T-cell (primary cell): ENCODE data around the gene RUNX1. TPM values are rescaled to one million over a fixed set of nuclear protein-coding genes. Genes with fewer than 3 reads are reported as not detected.

Experiments
- ATAC-seq, 4 experiments: fragments of 200-7000 bp in 3 of 4; fragments of 150-1000 bp in 1 of 4; cut with Tn5 transposase; replicated peaks in 1 of 4; 1 replicate in 3 of 4; 2 replicates in 1 of 4; pipeline ENCODE4 v1.10.0; 2021; ENCODE audit warnings: moderate library complexity in 3 of 4, mild to moderate bottlenecking in 2 of 4, moderate number of reproducible peaks in 1 of 4
- CTCF ChIA-PET, 2 donors: fragments of 300-600 bp; sonication (Branson Sonifier 250); formaldehyde crosslinking; loops; one replicate each; lab custom pipeline; 2022; ENCODE audit warnings: antibody characterized with exemption in 2 of 2; lab: Charles Lee
- POLR2A ChIA-PET, 2 donors: fragments of 300-600 bp; sonication (Branson Sonifier 250); formaldehyde crosslinking; loops; one replicate each; lab custom pipeline; 2022; ENCODE audit warnings: antibody characterized with exemption in 2 of 2; lab: Charles Lee
- DNase-seq, 35 experiments: peaks; one replicate each; pipeline versions ENCODE4 v3.0.0 to v3.0.0-alpha.2; 2013 to 2023
- H3K27ac ChIP-seq: one replicate; pipeline ENCODE4 v1.5.1; 2013; ENCODE audit warnings: low read length
- H3K27me3 ChIP-seq, 2 experiments: replicated peaks in 1 of 2; 1 replicate in 1 of 2; 2 replicates in 1 of 2; pipeline versions ENCODE4 v1.6.1 to v1.7.0; 2013; ENCODE audit warnings: low read length in 1 of 2, mixed read lengths in 1 of 2; ENCODE audit not compliant: control insufficient read depth in 2 of 2, insufficient read depth in 2 of 2; ENCODE audit errors: extremely low read depth in 1 of 2
- H3K36me3 ChIP-seq, 2 donors: 1 replicate in 1 of 2; 2 replicates in 1 of 2; pipeline versions ENCODE4 v1.6.1 to v1.7.0; 2013; ENCODE audit warnings: low read length in 1 of 2; ENCODE audit not compliant: control insufficient read depth in 2 of 2, insufficient read depth in 1 of 2; ENCODE audit errors: extremely low read depth in 1 of 2
- H3K4me1 ChIP-seq, 2 experiments: 1 replicate in 1 of 2; 2 replicates in 1 of 2; pipeline versions ENCODE4 v1.6.1 to v1.7.0; 2013; ENCODE audit warnings: low read length in 2 of 2, mixed read lengths in 1 of 2; ENCODE audit not compliant: insufficient read depth in 2 of 2, control insufficient read depth in 1 of 2; ENCODE audit errors: extremely low read depth in 1 of 2
- H3K4me3 ChIP-seq, 2 donors: 1 replicate in 1 of 2; 2 replicates in 1 of 2; pipeline versions ENCODE4 v1.5.1 to v1.7.0; 2013; ENCODE audit warnings: mild to moderate bottlenecking in 2 of 2, low read length in 1 of 2, moderate library complexity in 1 of 2; ENCODE audit not compliant: control insufficient read depth in 1 of 2; ENCODE audit errors: extremely low read depth in 1 of 2
- H3K9me3 ChIP-seq: 2 replicates; pipeline ENCODE4 v1.7.0; 2013
- H3K27ac Mint-ChIP-seq, 2 donors: one replicate each; pipeline ENCODE4 v1.8.0; 2020 to 2021; ENCODE audit warnings: mild to moderate bottlenecking in 2 of 2, mixed read lengths in 2 of 2
- H3K27me3 Mint-ChIP-seq, 2 donors: one replicate each; pipeline ENCODE4 v1.8.0; 2021 to 2022; ENCODE audit warnings: mixed read lengths in 2 of 2
- H3K36me3 Mint-ChIP-seq: one replicate; pipeline ENCODE4 v1.8.0; 2021; ENCODE audit warnings: mixed read lengths
- H3K4me1 Mint-ChIP-seq, 3 donors: one replicate each; pipeline ENCODE4 v1.8.0; 2020 to 2022; ENCODE audit warnings: mixed read lengths in 3 of 3, mild to moderate bottlenecking in 1 of 3
- H3K4me3 Mint-ChIP-seq, 3 donors: one replicate each; pipeline ENCODE4 v1.8.0; 2020 to 2022; ENCODE audit warnings: mild to moderate bottlenecking in 3 of 3, mixed read lengths in 3 of 3, moderate library complexity in 3 of 3
- H3K9me3 Mint-ChIP-seq, 3 donors: one replicate each; pipeline ENCODE4 v1.8.0; 2020 to 2022; ENCODE audit warnings: mixed read lengths in 3 of 3
- WGBS: methylation state at CpG from one replicate; pipeline ENCODE4 v1.1.5; 2013; ENCODE audit warnings: missing lambda C conversion rate; ENCODE audit not compliant: insufficient coverage; 5-methylcytosine and 5-hydroxymethylcytosine counted together
- total RNA-seq, 35 experiments: library from RNA in 6 of 35; stranded (reverse) in 6 of 35; fragments of 120-200 nt in 1 of 35; gene quantifications; one replicate each; pipeline versions ENCODE4 v1.2.1 to v1.2.4 and lab custom pipeline; 2013 to 2026

RUNX1 gene
- total RNA-seq, 5 donors from 2014 or later (not counting 1 experiment from before 2014, with no cell fraction given), result 87.0 to 117 (median 104) TPM

DNA sequence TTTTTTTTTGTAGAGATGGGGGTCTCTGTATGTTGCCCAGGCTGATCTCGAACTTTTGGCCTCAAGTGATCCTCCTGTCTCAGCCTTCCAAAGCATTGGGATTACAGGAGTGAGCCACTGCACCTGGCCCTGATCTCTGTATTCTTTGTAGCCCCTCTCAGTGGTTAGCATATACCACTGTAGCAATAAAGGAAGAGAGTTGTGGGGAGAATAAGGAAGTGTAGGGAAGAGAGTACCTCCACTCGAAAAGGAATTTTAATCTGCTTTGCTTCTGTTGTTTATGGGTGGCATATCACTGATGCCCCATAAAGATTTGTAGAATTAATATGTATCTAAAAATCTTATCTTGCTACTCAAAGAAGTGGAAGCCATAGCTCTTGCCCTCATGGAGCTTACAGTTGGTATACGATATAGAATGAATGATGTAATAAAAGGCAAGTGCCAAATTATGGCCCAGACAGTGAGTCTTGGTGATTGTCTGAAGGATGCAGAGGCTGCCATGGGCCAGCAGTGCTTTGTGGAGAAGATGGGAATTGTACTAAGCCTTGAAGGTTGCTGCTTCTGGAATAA, 284.3 kb downstream of the RUNX1 start:
- CTCF ChIA-PET, result no interaction called here
- no peak overlapping the region for H3K27ac Mint-ChIP-seq

DNA sequence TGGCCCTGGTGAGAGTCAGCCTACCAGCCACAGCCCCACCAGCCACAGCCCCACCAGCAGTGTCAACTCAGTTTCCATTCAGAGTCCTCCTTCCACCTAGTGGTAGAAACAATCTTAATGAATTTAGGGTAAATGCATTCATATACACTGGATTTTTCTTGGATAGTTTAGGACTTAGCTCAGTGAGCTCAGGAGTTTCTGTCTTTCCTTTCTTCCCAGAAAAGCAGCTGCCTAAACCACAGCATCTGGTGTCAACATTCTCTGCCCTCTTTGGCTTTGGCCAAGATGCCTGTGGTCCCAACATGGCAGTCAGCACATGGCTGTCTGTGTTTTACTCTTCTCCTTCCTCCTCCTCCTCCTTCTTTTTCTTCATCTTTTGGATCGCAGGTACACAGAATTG, 286.3 kb downstream of the RUNX1 start:
- Histone ChIP-seq H3K27me3 (no peaks in the 10 kb centered on the region), H3K4me3 (no peak overlapping the region), H3K36me3 (no peaks in the 10 kb centered on the region), H3K9me3 (no peaks in the 10 kb centered on the region), H3K4me1 (no peaks in the 10 kb centered on the region), H3K27ac (no peak overlapping the region)
- H3K9me3 Mint-ChIP-seq, result peaks cover 0 to 9% (median 0%) of the 10 kb centered on the region in 3 donors
- peaks cover 0 to 2% of the 10 kb centered on the region in 2 donors for H3K27me3 Mint-ChIP-seq
- WGBS, result no CpG with 5 or more reads among the region's 1 CpG
- no peaks in the 10 kb centered on the region for H3K4me1 Mint-ChIP-seq
- DNase-seq, result no peak
- H3K36me3 Mint-ChIP-seq, result no peaks in the 10 kb centered on the region
- H3K27ac Mint-ChIP-seq, result no peak overlapping the region
- ATAC-seq, result no peak
- POLR2A ChIA-PET, result interaction anchor here in 1 of 2 donors (0.7 kb wide), 1 partner anchor 976 kb away, joined by 3 read pairs; no protein-coding TSS in a partner anchor
- CTCF ChIA-PET, result no interaction called here
- no peak overlapping the region for H3K4me3 Mint-ChIP-seq

More for the DNA sequence above, 284.3 kb downstream of the RUNX1 start:
- peaks cover 0 to 7% of the 10 kb centered on the region in 2 donors for H3K27me3 Mint-ChIP-seq
- WGBS, result 100% methylated on average over 1 of the region's 3 CpGs
- H3K4me1 Mint-ChIP-seq, result no peaks in the 10 kb centered on the region
- no peaks in the 10 kb centered on the region for H3K27me3 ChIP-seq
- H3K36me3 Mint-ChIP-seq, result no peaks in the 10 kb centered on the region
- H3K4me3 Mint-ChIP-seq, result no peak overlapping the region
- DNase-seq (no peak), ATAC-seq (no peak)
- H3K27ac ChIP-seq, result no peak overlapping the region
- no peaks in the 10 kb centered on the region for H3K9me3 ChIP-seq
- H3K4me1 ChIP-seq, result no peaks in the 10 kb centered on the region
- H3K4me3 ChIP-seq, result no peak overlapping the region
- no peaks in the 10 kb centered on the region for H3K36me3 ChIP-seq
- POLR2A ChIA-PET, result no interaction called here
- peaks cover 0 to 9% (median 0%) of the 10 kb centered on the region in 3 donors for H3K9me3 Mint-ChIP-seq

DNA sequence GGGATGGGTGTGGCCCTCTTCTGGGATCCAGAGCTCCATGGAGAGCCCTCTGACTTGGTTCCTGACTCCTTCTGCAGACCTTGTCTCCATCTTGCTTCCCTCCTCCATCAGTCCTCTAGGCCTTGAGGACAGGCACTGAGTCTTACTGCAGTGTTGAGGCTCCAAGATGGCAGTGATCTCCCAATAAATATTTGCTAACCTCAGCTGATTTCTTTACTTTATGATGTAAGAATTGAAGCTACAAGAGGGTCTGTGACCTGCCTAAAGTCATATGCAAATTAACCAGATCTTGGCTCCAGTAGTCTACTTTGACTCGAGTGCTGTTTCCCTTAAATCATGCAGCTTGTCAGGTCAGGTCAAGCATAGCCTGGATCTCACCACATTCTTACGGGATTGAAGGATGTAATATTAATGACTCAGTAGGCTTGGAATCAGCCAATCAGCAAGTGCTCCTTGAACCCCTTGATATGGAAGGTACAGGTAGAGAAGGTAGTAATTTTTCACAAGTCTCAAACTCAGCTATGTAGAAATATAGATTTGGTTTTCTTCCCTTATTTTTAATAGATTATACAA, 287.3 kb downstream of the RUNX1 start:
- Histone ChIP-seq H3K9me3 (no peaks in the 10 kb centered on the region), H3K27me3 (no peaks in the 10 kb centered on the region), H3K4me3 (no peak overlapping the region), H3K27ac (no peak overlapping the region), H3K4me1 (no peaks in the 10 kb centered on the region), H3K36me3 (no peaks in the 10 kb centered on the region)
- no peaks in the 10 kb centered on the region for H3K36me3 Mint-ChIP-seq
- WGBS, result no CpG with 5 or more reads among the region's 2 CpGs
- H3K9me3 Mint-ChIP-seq, result peaks cover 0 to 9% (median 0%) of the 10 kb centered on the region in 3 donors
- peaks cover 0 to 2% of the 10 kb centered on the region in 2 donors for H3K27me3 Mint-ChIP-seq
- ATAC-seq (no peak), DNase-seq (no peak)
- no peak overlapping the region for H3K4me3 Mint-ChIP-seq
- POLR2A ChIA-PET, result interaction anchor here in 1 of 2 donors (0.7 kb wide), 1 partner anchor 977 kb away, joined by 3 read pairs; no protein-coding TSS in a partner anchor
- no peak overlapping the region for H3K27ac Mint-ChIP-seq
- CTCF ChIA-PET, result interaction anchor here in 1 of 2 donors (0.6 kb wide), 1 partner anchor 71 kb away, joined by 5 read pairs; no protein-coding TSS in a partner anchor
- H3K4me1 Mint-ChIP-seq, result no peaks in the 10 kb centered on the region

DNA sequence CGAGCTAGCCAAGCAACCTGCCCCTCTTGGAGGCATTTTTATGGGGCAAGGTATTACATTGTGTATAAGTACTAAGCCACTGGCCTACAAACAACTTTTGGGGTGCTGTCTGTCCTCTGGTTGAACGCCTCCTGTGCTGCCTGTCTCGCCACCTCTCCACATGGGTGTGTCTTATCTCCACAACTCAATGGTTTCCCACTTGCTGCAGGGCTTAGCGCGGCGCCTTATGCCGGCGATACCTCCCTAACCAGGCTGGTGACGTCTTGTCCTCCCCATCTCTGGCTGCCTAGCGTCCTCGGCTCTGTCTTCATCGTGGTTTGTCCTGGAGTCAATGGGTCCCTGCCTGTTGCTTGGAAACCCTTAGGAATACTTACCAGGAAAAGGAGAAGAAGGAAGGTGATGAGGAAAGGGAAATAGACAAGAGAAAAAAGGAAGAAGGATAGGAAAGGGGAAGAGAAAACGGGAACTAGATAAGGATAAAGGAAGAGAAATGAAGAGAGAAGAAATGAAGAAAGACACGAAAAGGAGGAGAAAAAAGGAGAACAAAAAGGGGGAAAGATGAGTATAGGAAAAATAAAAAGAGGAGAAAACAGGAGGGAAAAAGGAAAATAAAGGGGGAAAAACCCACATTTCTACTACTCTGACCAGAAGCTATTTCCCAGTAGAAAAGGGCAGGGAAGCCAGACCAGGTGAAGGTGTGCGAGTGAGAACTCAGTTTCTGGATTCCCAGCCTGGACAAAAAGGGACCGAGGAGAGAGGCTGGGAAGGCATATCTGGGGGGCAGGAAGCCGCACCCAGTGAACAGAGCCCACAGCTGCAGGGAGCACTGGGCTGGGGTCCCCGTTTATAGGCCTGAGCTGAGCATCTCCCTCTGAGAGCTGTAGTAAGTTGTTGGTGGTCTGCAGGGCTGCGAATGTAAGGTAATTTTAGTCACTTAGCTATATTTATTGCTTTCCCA, 294.1 kb downstream of the RUNX1 start:
- Histone ChIP-seq H3K27ac (no peak overlapping the region), H3K27me3 (peaks cover 0 to 7% of the 10 kb centered on the region in 2 experiments), H3K36me3 (no peaks in the 10 kb centered on the region), H3K9me3 (no peaks in the 10 kb centered on the region), H3K4me1 (no peaks in the 10 kb centered on the region), H3K4me3 (no peak overlapping the region)
- Mint-ChIP-seq H3K4me1 (no peaks in the 10 kb centered on the region), H3K36me3 (no peaks in the 10 kb centered on the region), H3K9me3 (no peaks in the 10 kb centered on the region), H3K27ac (no peak overlapping the region), H3K4me3 (no peak overlapping the region), H3K27me3 (peaks cover 24 to 38% of the 10 kb centered on the region in 2 donors)
- WGBS, result 75% methylated on average over 10 of the region's 19 CpGs
- ChIA-PET POLR2A (no interaction called here), CTCF (no interaction called here)
- no peak for DNase-seq
- no peak for ATAC-seq

DNA sequence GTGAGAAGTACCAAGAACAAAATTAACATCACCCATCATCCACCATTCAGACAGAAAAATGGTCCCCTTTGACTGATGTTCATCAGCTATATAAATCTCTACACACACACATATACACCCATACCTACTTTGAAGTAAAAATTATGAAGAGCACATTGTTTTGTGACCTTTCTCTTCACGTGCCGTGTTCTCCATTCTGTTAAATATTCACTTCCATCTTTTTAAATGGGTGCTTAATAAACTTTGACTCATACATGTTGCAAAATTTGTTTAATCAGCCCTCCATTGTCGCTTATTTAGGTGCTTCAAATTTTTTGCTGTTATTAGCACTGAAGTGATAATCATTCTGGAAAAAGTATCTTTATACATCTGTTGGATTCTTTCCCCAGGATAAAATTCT, 300.2 kb downstream of the RUNX1 start:
- no peak overlapping the region for H3K4me3 ChIP-seq
- ATAC-seq (no peak), DNase-seq (no peak)
- CTCF ChIA-PET, result no interaction called here
- Mint-ChIP-seq H3K4me1 (peaks cover 3 to 4% (median 4%) of the 10 kb centered on the region in 3 donors), H3K27ac (no peak overlapping the region), H3K4me3 (no peak overlapping the region), H3K27me3 (peaks cover 14 to 28% of the 10 kb centered on the region in 2 donors), H3K36me3 (no peaks in the 10 kb centered on the region), H3K9me3 (no peaks in the 10 kb centered on the region)
- no CpG with 5 or more reads among the region's 3 CpGs for WGBS
- no peaks in the 10 kb centered on the region for H3K9me3 ChIP-seq
- peaks cover 0 to 18% of the 10 kb centered on the region in 2 experiments for H3K27me3 ChIP-seq
- H3K27ac ChIP-seq, result no peak overlapping the region
- peaks cover 0 to 7% of the 10 kb centered on the region in 2 experiments for H3K4me1 ChIP-seq
- no peaks in the 10 kb centered on the region for H3K36me3 ChIP-seq
- POLR2A ChIA-PET, result no interaction called here
